HG03196 (cell line): Measurements from ENCODE around the gene CLEC16A.

Experiments
- ATAC-seq: cut with Tn5 transposase; IDR thresholded peaks from one replicate; pipeline ENCODE4 v1.9.1; 2021; ENCODE audit not compliant: unreplicated experiment

CLEC16A gene

DNA sequence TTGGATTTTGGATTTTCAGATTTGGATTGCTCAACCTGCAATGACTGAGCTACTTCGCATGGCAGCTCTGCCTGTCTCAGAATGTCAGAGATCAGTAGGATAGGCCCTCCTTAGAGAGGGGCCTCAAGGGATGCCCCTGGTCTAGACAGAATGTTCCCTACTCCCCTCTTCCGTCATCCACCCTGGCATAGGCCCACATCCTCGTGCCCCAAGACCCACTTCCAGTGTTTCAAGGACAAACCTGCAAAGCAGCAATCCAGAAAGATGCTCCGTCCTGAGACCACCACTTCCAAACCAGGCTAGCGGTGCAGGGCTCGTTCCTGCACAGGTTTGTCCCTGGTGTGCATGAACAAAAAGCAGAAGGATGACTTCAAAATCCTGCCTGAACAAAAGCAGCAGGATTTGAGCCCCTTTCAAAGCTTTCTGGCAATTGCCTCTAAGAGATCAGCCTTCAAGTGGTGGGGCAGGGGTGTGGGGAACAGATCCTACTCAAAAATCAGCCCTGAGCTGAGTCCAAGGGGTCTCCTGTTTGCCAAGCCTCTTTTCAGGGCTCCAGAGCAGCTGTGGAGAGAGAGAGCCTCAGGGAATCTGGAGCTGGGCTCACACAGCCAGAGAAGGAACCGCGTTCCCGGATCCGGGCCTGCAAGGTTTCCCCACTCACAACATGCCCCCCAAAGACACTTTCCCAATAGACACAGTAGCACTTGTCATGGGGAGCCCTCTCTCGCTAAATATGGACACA lies 190.5 kb downstream of the CLEC16A start:
- no peak for ATAC-seq

DNA sequence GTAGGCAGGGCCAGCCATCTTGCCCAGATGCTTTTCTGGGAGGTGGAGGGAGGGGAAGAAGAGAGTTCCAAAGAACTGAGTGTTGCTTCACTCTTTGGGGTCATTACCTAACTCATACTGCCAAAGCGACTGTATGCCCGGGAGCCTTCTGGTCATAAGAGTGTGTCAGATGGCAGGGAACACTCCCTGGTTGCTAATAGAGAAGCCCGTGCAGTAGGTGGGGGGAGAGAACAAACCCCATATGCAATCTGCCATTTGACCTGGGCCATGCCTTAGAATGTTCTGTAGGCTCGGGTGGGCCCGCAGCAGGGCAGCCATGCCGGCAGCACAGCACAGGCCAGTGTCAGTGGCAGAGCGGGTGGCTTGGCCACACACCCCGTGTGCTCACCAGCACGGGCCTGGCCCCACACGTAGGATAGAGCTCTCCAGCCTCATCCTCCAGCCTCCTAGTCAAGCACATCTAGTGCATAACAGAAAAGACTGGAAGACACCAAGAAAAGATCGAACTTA lies 191.2 kb downstream of the CLEC16A start:
- no peak for ATAC-seq

DNA sequence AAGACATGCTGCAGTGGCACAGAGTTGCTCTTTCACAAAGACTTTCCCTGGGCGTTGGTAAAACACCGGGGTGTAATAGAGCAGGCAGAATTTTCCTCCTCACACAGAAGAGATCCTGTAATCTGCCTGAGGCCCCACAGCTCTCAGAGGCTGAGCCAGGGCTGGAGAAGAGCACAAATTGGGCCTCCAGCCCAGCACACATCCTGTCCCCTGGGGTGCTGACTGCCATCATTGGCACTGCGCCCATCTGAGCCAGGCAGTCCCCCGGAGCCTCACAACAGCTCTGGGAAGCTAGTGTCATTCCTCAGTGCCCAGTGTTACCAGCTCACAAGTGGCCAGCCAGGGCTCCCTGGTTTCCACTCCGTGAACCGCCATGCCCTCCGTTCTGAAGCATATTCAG lies 192.2 kb downstream of the CLEC16A start:
- no peak for ATAC-seq

DNA sequence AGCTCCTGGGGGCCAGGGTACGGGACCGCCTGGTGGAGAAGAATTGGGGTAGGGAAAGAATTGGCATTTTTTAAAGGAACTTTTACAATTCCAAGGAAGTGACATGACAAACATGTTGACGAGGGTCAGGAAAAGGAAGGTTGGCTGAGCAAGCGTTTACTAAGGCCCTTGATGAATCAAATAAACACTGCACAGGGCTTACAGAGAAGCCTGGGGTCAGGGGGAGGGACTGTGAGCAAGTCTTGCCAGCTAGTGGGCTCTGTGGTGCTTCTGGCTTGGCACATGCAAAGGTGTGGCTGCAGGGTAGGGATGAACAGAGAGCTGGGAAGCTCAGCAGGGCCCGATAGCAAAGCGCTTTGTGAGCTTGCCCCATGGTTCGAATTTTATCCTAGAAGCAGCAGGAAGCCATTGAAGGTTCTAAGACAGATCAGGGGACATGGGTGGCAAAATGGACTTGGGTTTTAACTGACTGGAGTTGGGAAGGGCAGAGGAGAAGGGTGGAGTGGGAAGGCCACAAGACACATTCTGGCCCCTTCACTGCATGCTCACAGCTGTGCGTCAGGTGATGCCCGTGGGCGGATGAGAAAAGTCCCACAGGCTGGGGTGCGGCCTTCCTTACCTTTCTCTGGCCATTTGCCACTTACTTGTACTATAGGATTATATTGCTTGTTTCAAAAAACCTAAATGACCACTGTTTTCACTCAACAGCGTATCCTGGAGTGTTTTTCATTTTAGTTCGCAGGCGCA lies 193.8 kb downstream of the CLEC16A start:
- ATAC-seq: no peak

DNA sequence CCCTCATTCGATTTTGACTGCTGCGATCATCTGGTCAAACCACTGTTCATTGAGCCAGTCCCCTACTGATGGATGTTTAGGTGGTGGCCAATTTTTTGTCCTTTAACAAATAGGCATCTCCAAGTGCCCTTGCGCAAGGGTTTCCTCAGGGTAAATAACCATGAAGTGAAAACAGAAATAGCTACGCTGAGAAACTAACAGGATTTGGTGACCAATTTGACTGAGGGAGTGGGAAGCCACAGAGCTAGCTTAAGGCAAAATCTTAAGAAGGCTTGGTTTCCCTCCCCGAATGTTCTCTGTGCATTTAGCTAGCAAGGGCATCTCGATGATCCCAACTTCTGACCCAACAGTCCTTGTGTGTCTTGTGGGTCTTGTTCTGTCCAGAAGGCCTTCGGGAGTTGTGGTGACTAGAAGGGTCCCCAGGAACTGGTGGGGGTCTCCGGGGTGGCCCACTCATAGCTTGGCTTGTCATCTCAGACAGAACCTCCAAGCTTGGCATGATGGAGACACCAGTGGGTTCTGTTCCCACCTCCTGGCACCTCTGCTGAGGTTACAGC lies 194.5 kb downstream of the CLEC16A start:
- no peak for ATAC-seq

DNA sequence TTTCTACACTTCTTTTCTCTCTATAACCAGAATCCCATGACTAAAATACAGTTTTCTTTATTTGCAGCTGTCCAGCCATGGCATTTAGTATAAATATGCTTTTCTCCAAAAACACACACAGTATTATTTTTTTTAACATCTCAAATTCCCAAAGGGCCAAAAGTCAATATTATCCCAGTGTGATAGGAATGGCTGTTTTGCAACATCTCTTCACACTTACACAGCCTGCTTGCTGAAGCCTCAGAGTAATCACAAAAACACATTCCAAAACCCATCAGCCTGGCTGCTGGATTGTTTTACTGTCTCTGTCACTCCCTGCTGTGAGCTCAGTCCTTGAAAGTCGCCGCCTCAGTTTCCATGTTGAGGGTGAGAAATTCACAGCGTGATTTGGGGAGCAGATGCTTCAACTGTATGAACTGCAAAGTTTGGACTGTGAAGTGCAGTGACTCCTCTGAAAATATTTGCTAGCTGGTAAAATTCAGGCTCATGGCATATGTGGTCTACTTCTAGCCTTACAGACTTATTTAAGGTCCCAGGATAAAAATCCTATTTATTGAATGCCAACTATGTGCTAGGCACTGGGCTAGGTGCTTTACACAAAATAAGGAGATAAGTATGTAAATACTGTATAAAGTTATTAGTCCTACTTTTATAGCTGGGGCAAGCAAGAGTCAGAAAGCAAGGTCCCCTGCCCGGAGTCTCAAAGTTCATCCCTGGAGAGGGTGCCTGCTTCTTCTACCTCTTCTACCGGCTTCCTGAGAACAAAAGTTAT lies 195.1 kb downstream of the CLEC16A start:
- ATAC-seq: no peak

DNA sequence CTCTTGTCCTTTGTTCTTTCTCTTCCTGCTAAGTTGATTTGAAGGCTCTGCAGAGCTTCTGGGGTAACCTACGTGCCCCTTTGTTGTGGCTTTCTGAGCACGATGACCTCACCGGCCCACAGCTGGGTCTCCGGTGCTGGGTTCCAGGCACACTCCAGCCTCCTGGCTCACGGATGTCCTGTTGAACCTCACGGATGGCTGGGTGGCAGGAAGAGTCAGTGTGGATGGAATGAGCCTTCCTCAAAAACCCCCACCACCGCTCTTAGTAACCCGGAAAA lies 195.7 kb downstream of the CLEC16A start:
- no peak for ATAC-seq

DNA sequence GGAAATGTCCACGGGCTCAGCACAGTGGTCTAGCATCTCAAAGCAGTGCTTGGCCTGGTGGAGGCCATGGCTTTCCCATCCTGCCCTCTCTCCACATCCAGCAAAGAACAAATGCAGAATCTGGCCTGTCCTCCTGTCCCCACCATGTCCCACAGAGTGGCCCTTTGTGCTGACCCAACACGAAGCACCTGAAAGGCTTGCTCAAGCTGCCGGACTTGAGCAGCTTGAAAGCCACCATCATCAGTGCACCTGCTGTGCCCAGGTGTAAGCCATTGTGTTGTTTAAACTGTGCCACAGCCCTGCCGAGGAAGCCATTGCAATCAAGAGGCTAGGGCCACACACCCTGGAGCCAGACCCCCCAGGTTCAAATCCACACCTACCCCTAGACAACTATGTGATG lies 196.1 kb downstream of the CLEC16A start:
- ATAC-seq: no peak

DNA sequence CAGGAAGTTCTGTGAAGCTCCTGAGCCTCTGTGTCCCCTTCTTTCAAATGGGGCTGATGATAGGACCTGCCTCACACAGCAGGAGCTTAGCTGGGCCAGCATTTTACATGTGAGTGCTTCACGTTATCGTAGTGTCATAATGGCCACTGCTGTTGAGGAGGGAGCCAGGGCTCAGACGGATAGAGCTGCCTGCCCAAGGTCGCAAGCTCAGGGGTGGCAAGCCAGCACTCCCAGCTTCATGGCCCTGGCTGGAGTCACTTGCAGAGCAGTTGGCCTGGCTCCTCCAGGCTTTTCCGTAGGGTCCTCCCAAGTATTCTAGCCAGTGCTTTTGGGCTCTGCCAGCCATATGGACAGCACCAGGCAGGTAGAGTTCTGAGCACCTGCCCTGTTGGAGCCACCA lies 196.5 kb downstream of the CLEC16A start:
- no peak for ATAC-seq

DNA sequence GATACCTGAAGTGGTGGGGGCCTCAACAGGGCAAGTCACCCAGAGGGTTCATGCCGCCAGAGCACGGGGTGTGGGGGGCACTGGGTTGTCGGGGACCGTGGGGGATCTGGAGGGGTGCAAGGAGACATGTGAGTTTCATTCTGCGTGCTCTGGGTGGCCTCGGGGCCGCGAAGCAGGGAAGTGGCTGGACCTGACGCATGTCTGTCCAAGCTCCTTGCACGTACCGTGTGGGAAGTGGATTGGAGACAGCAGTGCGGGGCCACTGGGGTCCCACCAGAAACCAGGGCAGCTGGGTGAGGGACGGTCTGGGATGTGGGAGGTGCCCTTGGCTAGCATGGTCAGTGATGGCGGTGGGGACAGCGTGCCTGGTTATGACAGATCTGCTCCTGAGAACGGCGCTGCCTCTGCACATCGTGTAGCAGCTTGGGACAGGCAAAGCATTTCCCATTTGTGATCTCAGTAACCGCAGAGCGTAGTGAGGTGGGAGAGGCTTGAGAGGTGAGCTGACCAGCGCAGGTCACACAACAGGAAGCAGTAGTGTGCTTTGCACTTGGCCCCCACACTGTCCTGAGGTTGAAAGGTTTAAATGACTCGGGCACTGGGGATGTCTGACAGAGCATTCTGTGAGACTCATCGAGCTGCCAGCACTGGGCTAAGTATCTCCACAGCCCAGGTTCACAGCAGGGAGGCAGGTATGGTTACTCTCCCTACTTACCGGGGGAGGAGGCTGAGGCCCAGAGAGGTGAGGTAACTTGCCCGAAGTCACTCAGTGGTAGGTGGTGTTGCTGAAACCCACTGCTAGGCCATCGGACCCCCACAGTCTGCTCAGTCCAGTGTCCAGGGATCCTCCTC lies 197.3 kb downstream of the CLEC16A start:
- no peak for ATAC-seq

DNA sequence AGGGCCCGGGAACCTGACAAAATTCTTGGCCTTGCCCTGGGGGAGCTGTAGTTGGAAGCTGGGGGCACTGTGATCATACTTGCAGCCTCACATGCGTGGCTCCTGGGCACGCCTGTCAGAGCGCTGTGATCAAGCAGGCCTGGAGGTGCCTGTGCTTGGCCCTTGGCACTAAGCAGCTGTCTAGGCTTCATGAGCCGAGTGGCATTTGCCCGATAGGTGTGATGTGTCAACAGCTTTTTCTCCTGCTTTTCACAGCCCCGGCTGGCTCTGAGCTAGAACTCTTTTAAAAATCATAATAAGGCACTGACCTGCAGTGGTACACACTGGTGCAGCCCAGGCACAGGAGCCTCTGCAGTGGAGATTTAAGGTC lies 197.9 kb downstream of the CLEC16A start:
- no peak for ATAC-seq

DNA sequence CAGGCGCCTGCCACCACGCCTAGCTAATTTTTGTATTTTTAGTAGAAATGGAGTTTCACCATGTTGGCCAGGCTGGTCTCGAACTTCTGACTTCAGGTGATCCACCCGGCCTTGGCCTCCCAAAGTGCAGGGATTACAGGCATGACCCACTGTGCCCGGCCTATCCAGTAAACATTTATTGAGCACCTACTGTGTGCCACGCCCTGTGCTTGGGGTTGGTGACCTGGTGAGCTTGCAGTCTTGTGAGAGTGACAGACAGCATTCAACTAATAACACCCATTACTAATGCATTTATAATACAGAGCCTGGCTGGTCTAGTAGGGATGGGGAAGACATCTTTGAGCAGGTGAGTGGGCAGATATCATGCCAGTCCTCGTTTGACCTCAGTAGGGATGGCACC lies 198.6 kb downstream of the CLEC16A start:
- no peak for ATAC-seq

DNA sequence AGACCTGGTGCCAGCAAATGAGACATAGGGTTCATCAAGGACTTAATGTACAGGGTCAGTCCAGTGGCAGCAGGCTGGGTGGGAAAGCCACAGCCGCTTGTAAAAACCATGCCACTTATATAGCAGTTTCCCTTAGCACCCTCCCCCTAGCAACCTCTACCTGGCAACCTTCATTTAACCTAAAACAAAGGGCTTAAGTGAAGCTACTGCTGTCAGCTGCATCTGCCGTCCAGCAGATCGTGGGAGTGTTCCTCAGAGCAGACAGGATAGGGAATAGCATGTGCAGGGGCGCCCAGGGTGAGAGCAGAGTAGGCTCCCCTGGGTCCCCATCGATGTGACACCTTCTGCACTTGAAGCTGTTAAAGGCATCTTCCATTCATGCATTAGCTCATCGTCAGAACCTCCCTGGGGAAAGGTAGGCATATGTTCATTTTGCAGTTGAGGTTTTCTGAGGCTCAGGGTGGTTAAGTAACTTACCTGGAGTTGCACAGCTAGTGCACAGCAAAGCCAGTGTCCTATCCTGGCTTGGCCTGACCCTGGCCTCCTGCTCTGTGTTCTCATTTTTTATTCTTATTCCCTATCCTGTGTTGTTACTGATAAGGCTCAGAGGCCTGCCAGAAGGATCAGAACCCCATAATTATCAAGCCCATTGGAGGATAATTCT lies 199.1 kb downstream of the CLEC16A start:
- no peak for ATAC-seq

DNA sequence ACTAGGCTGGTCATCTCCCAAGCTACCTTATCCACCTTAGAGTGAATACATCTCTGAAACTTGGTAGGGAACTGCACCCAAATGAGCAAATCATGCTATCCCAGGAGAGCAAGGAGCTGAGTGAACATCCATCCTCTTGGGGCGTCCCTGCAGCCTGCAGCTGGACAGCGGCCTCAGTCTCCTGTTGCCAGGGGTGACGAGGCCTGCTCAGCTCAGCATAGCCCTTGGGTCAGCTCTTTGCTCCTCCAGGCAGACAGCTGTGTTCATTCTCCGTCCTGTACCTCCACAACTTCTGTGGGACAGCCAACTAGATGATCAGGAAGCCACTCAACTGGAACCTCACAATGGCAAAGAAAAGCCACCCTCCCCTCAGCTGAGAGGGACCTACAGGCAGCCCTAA lies 199.8 kb downstream of the CLEC16A start:
- no peak for ATAC-seq

DNA sequence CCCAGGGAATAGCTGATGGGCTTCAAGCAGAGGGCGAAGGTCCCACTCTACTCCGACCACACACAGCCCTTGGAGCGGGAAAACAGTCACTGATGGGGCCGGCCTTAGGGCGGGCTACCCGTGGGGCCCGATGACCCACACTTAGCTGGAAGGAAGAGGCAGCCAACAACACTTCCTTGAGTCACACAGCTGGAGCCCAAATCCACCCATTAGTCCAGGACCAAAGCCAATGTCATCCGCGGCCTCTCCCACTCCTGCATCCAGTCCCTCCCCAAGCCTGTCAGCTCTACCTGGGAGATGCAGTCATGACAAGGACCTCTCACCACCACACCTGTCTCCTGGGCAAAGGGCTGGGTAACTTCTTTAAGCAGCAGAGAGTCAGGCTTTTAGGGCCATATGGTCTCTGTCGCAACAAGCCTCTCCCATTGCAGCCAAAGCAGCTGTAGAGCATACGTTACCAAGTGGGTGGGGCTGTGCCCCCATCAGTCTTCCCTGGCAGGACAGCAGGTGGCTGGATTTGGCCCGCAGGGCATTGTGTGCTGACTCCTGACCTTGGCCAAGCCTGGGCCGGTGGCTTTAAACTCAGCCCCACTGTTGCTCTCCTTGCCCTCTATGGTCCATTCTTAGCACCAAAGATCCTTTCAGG lies 200.9 kb downstream of the CLEC16A start:
- no peak for ATAC-seq

DNA sequence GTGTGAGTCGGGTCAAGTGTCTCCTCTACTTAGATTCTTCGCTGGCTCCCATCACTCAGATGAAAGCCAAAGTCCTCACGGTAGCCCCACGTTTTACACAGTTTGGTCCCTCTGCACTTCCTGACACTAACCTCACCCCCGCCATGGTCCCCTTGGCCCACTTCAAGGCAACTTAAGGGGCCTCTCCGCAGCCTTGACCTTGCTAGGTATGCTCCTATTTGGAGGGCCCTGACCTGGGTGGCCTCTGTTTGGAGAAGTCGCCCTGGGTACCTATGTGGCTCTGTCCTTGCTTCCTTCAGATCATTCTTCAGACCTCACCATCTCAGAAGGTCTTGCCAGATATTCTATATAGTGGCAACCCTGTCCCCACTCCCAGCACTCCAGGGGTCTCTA lies 201.5 kb downstream of the CLEC16A start:
- no peak for ATAC-seq

DNA sequence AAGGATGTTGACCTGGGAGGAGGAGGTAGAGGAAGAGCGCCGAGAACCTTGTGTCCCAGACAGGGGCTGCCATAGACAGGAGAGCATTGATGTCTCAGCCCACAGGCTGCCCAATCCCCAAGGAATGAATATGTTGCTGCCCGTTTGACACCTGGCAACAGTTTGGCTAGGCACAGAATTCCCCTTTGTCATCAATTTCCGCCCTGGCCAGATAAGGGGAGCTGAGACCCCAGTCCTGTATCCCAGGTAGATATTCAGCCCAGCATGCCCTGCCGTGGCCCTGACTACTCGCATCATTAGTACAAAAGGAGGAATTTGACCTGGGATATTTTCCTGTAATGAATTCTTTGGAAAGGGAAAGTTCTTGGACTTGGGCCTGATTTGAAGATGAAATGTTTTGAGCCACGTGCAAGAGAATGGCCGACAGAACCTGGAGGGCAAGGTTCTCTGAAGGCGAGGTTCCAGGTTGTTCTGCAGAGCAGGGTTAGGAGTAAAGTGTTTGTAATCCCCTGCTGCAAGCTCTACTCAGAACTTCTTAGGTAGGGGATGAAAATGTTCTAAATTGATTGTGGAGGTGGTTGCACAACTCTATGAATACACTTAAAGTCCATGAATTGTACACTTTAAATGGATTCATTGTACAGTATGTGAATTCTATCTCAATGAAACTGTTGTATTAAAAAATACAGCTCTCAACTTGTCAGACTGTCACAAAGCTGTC lies 202.8 kb downstream of the CLEC16A start:
- ATAC-seq: no peak

DNA sequence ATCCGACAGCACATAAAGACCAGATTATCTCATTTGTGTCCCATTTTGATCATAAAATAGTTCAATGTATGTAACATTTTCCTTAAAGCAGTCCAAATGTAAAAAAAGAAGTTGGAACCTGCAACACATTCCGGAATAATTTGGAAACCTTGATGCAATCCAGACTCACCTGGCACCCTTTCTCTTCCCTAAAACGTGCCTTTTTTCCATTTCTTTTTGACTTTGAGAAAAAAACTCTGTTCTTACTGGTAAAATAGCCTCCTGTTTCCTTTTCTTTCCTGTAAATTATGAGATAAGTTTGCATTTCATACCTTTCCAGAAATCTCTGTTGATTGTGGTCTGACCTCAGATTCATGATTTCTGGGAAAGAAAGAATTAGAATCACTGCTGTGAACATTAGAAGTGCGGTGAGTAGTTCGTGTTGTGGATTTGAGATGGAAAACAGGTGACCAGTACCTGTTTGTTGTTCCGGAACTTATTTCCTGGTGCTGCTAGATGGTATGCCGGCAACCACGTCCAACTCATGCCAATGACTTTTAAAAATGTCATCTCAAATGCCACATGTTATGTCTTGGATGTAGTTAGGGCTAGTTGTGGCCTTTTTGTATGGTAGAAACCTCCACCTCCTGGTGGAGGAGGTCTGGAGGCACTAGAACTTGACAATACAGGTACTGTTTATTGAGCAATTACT lies 203.5 kb downstream of the CLEC16A start:
- no peak for ATAC-seq
